Endothelial cell of umbilical vein (primary cell): Measurements from ENCODE around the gene EME2. TPM values are rescaled to one million over a fixed set of nuclear protein-coding genes. Genes with fewer than 3 reads are reported as not detected.

Experiments
- BruUV-seq: library from RNA; stranded (reverse); fragments of 400-500 nt; replicated peaks from 2 replicates; lab custom pipeline; 2021; lab: Mats Ljungman, UMichigan
- CTCF ChIA-PET: fragments of 300-600, 350-600 bp; sonication (Branson Sonifier 250); formaldehyde crosslinking; loops from one replicate; lab custom pipeline; 2021; ENCODE audit warnings: antibody characterized with exemption, inconsistent platforms; lab: Charles Lee
- POLR2A ChIA-PET: fragments of 300-600, 350-600 bp; sonication (Branson Sonifier 250); formaldehyde crosslinking; loops from one replicate; lab custom pipeline; 2021; ENCODE audit warnings: antibody characterized with exemption, inconsistent platforms; lab: Charles Lee
- DNase-seq: peaks from one replicate; pipeline ENCODE4 v3.0.0-alpha.2; 2011; ENCODE audit warnings: low read depth, low spot score
- FAIRE-seq: peaks from 2 replicates; lab custom pipeline; 2011; peaks lifted over from hg19 to GRCh38; lab: Jason Lieb, UNC
- H2AFZ ChIP-seq: 2 replicates; pipeline ENCODE4 v1.6.0; 2012; ENCODE audit warnings: low read depth, low read length, control low read depth, inconsistent platforms
- H3K27ac ChIP-seq: 2 replicates; pipeline ENCODE4 v1.5.1; 2011; ENCODE audit warnings: low read depth, mild to moderate bottlenecking, control low read depth, low read length, moderate library complexity; ENCODE audit not compliant: insufficient read depth
- H3K27me3 ChIP-seq, 2 experiments: 2 replicates each; pipeline versions ENCODE4 v1.6.0 to v1.6.1; 2011; ENCODE audit warnings: low read length in 2 of 2, mixed read lengths in 1 of 2; ENCODE audit not compliant: control insufficient read depth in 2 of 2, insufficient read depth in 2 of 2
- H3K36me3 ChIP-seq, 2 experiments: 2 replicates in 1 of 2; 3 replicates in 1 of 2; pipeline ENCODE4 v1.5.1; 2011; ENCODE audit warnings: low read length in 2 of 2, mild to moderate bottlenecking in 1 of 2, moderate library complexity in 1 of 2; ENCODE audit not compliant: control insufficient read depth in 2 of 2, insufficient read depth in 2 of 2; ENCODE audit errors: extremely low read depth in 1 of 2
- H3K4me1 ChIP-seq: 3 replicates; pipeline ENCODE4 v1.5.1; 2011; ENCODE audit warnings: mild to moderate bottlenecking, low read length; ENCODE audit not compliant: control insufficient read depth, insufficient read depth; ENCODE audit errors: extremely low read depth
- H3K4me2 ChIP-seq: 2 replicates; pipeline ENCODE4 v1.6.1; 2011; ENCODE audit warnings: low read length, control low read depth, mixed read lengths; ENCODE audit not compliant: insufficient read depth
- H3K4me3 ChIP-seq, 3 experiments: fragments of 200-600 bp in 1 of 3; sonication (generic), shearing (Covaris generic) in 1 of 3; replicated peaks in 1 of 3; 2 replicates each; pipeline ENCODE4 v1.5.1; 2011 to 2016; ENCODE audit warnings: control low read depth in 3 of 3, low read length in 3 of 3, mild to moderate bottlenecking in 2 of 3, inconsistent platforms in 1 of 3, low read depth in 1 of 3, moderate library complexity in 1 of 3; ENCODE audit not compliant: insufficient read depth in 1 of 3
- H3K79me2 ChIP-seq: 2 replicates; pipeline ENCODE4 v1.6.0; 2012; ENCODE audit warnings: low read length, inconsistent platforms; ENCODE audit not compliant: control insufficient read depth, insufficient read depth
- H3K9ac ChIP-seq: replicated peaks from 2 replicates; pipeline ENCODE3; 2011; ENCODE audit warnings: low read length, control low read depth; ENCODE audit not compliant: insufficient read depth; ENCODE audit errors: extremely low read depth
- H3K9me1 ChIP-seq: replicated peaks from 3 replicates; pipeline ENCODE4 v1.6.0; 2011; ENCODE audit warnings: mild to moderate bottlenecking, low read length; ENCODE audit not compliant: control insufficient read depth, insufficient read depth; ENCODE audit errors: extremely low read depth
- H3K9me3 ChIP-seq: replicated peaks from 2 replicates; pipeline ENCODE4 v1.5.1; 2012; ENCODE audit warnings: low read length, inconsistent platforms; ENCODE audit not compliant: control insufficient read depth, insufficient read depth
- H4K20me1 ChIP-seq: replicated peaks from 2 replicates; pipeline ENCODE3; 2011; ENCODE audit warnings: mild to moderate bottlenecking, low read length; ENCODE audit not compliant: control insufficient read depth, insufficient read depth; ENCODE audit errors: extremely low read depth
- EZH2 ChIP-seq: IDR thresholded peaks from 2 replicates; pipeline ENCODE4 v1.6.1; 2012; ENCODE audit warnings: borderline replicate concordance, low read depth, mild to moderate bottlenecking, moderate library complexity, low read length, inconsistent platforms; ENCODE audit not compliant: severe bottlenecking
- FOS ChIP-seq: IDR thresholded peaks from 2 replicates; pipeline ENCODE4 v1.6.1; 2011; ENCODE audit warnings: mild to moderate bottlenecking, low read length, moderate library complexity, borderline replicate concordance; ENCODE audit not compliant: insufficient read depth
- GATA2 ChIP-seq: IDR thresholded peaks from 2 replicates; pipeline ENCODE4 v1.7.0; 2011; ENCODE audit warnings: low read depth, mild to moderate bottlenecking, moderate library complexity, mixed read lengths, low read length; ENCODE audit not compliant: insufficient read length, insufficient read depth
- JUN ChIP-seq: IDR thresholded peaks from 2 replicates; pipeline ENCODE4 v1.6.1; 2011; ENCODE audit warnings: borderline replicate concordance, low read depth; ENCODE audit not compliant: insufficient read length, insufficient read depth
- MYC ChIP-seq: IDR thresholded peaks from one replicate; pipeline ENCODE4 v1.6.1; 2011; ENCODE audit warnings: mild to moderate bottlenecking, low read depth, low read length
- POLR2A ChIP-seq: IDR thresholded peaks from 2 replicates; pipeline ENCODE4 v1.6.1; 2012; ENCODE audit warnings: low read depth, mild to moderate bottlenecking, control low read depth, low read length
- POLR2AphosphoS5 ChIP-seq: IDR thresholded peaks from 2 replicates; pipeline ENCODE4 v1.6.1; 2012; ENCODE audit warnings: low read depth, mild to moderate bottlenecking, control low read depth, low read length, moderate library complexity; ENCODE audit not compliant: insufficient read depth
- dilution Hi-C: fragments of 300-500 bp; cut with MboI; formaldehyde crosslinking; loops from one replicate; pipeline ENCODE4 v1.15.0; 2019; ENCODE audit warnings: low sequenced_read_pairs; ENCODE audit not compliant: extremely low pct_ligation_motif_present
- intact Hi-C: fragments of 100-400 bp; cut with micrococcal nuclease; formaldehyde crosslinking; loops from one replicate; pipeline ENCODE4 v1.10.0; 2022
- polyA plus RNA-seq, 4 experiments: library from polyadenylated mRNA; depleted of rRNA in 3 of 4; stranded (reverse) in 3 of 4; unstranded in 1 of 4; fragments of >200 nt; gene quantifications; 2 replicates each; pipeline versions ENCODE4 v1.2.1 to v1.2.3, GENCODE V29; 2011 to 2012; ENCODE audit warnings: missing spikeins in 1 of 4
- total RNA-seq: library from RNA; stranded (reverse); gene quantifications from 2 replicates; pipeline ENCODE4 v1.2.3, GENCODE V29; 2021
- TF ChIP-seq, protein P1 (sequence below): IDR thresholded peaks from 2 replicates; pipeline ENCODE4 v1.6.1; 2011; ENCODE audit not compliant: insufficient read depth, insufficient read length
- TF ChIP-seq, protein P2 (sequence below), 2 donors: IDR thresholded peaks; 1 replicate in 1 of 2; 2 replicates in 1 of 2; pipeline ENCODE4 v1.5.1; 2011; ENCODE audit warnings: low read length in 2 of 2, mild to moderate bottlenecking in 2 of 2, moderate library complexity in 2 of 2, control low read depth in 1 of 2, inconsistent platforms in 1 of 2, low read depth in 1 of 2; ENCODE audit not compliant: insufficient read depth in 1 of 2; ENCODE audit errors: extremely low read depth in 1 of 2

The EME2 gene
- total and polyA plus RNA-seq, 2 donors (not counting 3 experiments of a cell fraction or from before 2014, with no cell fraction given) = 9.7 to 21.4 TPM

GRCh38 chr16:1818204-1818872, 45.7 kb downstream of the EME2 start:
- no peaks in the 10 kb centered on the region for H4K20me1 ChIP-seq
- H2AFZ ChIP-seq = no peak overlapping the region
- H3K36me3 ChIP-seq = peaks cover 0 to 39% of the 10 kb centered on the region in 2 experiments
- H3K9ac ChIP-seq = no peak overlapping the region
- H3K27ac ChIP-seq = no peak overlapping the region
- POLR2A ChIA-PET = no interaction called here
- no TSS peak for BruUV-seq
- H3K79me2 ChIP-seq = no peaks in the 10 kb centered on the region
- H3K27me3 ChIP-seq = no peaks in the 10 kb centered on the region
- H3K4me3 ChIP-seq = no peak overlapping the region
- no peaks in the 10 kb centered on the region for H3K9me1 ChIP-seq
- CTCF ChIA-PET = no interaction called here
- no peak for FAIRE-seq
- no peaks in the 10 kb centered on the region for H3K9me3 ChIP-seq
- H3K4me1 ChIP-seq = no peaks in the 10 kb centered on the region
- intact Hi-C loops = no loop called here
- dilution Hi-C loops = no loop called here
- no peak for DNase-seq
- H3K4me2 ChIP-seq = no peak overlapping the region
- TF ChIP-seq, protein P1, sequence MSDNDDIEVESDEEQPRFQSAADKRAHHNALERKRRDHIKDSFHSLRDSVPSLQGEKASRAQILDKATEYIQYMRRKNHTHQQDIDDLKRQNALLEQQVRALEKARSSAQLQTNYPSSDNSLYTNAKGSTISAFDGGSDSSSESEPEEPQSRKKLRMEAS = no peak
- TF ChIP-seq POLR2AphosphoS5 = no peak

GRCh38 chr16:1818873-1819525, 46.4 kb downstream of the EME2 start:
- ChIA-PET POLR2A (no interaction called here), CTCF (no interaction called here)
- no TSS peak for BruUV-seq
- DNase-seq (no peak), FAIRE-seq (no peak)
- Histone ChIP-seq H3K36me3 (peaks cover 0 to 36% of the 10 kb centered on the region in 2 experiments), H3K9ac (no peak overlapping the region), H4K20me1 (no peaks in the 10 kb centered on the region), H3K27ac (no peak overlapping the region), H3K79me2 (no peaks in the 10 kb centered on the region), H2AFZ (no peak overlapping the region), H3K4me3 (no peak overlapping the region), H3K4me2 (no peak overlapping the region), H3K27me3 (no peaks in the 10 kb centered on the region), H3K9me3 (no peaks in the 10 kb centered on the region), H3K9me1 (no peaks in the 10 kb centered on the region), H3K4me1 (no peaks in the 10 kb centered on the region)
- dilution Hi-C loops (no loop called here), intact Hi-C loops (no loop called here)
- TF ChIP-seq POLR2A = no peak
- no peak for TF ChIP-seq EZH2
- no peak for TF ChIP-seq FOS
- TF ChIP-seq, protein P1 = no peak
- TF ChIP-seq JUN = no peak
- TF ChIP-seq MYC = no peak
- TF ChIP-seq POLR2AphosphoS5 = no peak
- no peak for TF ChIP-seq GATA2
- TF ChIP-seq, protein P2, sequence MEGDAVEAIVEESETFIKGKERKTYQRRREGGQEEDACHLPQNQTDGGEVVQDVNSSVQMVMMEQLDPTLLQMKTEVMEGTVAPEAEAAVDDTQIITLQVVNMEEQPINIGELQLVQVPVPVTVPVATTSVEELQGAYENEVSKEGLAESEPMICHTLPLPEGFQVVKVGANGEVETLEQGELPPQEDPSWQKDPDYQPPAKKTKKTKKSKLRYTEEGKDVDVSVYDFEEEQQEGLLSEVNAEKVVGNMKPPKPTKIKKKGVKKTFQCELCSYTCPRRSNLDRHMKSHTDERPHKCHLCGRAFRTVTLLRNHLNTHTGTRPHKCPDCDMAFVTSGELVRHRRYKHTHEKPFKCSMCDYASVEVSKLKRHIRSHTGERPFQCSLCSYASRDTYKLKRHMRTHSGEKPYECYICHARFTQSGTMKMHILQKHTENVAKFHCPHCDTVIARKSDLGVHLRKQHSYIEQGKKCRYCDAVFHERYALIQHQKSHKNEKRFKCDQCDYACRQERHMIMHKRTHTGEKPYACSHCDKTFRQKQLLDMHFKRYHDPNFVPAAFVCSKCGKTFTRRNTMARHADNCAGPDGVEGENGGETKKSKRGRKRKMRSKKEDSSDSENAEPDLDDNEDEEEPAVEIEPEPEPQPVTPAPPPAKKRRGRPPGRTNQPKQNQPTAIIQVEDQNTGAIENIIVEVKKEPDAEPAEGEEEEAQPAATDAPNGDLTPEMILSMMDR (IDR thresholded peaks at IDR 0.05; ENCODE audit: extremely low read depth in 1 of 2, insufficient read depth in 1 of 2, low read depth in 1 of 2, low read length in 2 of 2) = no peak
